Brain pericyte (primary cell): ENCODE measurements around the gene EFCAB8.
"Not testable (repeated sequence)": the region's sequence is repeated elsewhere in the genome, so short reads cannot be mapped to it uniquely, and the experiment has no call there.

Source experiments
- DNase-seq: peaks from one replicate; pipeline ENCODE4 v3.0.0-alpha.2; 2012; ENCODE audit warnings: low read depth, low spot score

EFCAB8 gene

GRCh38 chr20:32885952-32886351 lies 27.2 kb downstream of the EFCAB8 start:
- no peak for DNase-seq

- DNase-seq, result no peak
Measured at GRCh38 chr20:32886652-32887051, 27.9 kb downstream of the EFCAB8 start.

GRCh38 chr20:32887492-32887891 lies 28.8 kb downstream of the EFCAB8 start:
- DNase-seq, result no peak

- no peak for DNase-seq
Measured at GRCh38 chr20:32888636-32889035, 29.9 kb downstream of the EFCAB8 start.

- DNase-seq, result no peak
Measured at GRCh38 chr20:32889281-32889680, 30.6 kb downstream of the EFCAB8 start.

GRCh38 chr20:32891491-32891890 lies 32.8 kb downstream of the EFCAB8 start:
- DNase-seq, result no peak

- DNase-seq, result no peak
Measured at GRCh38 chr20:32891926-32892660, 33.4 kb downstream of the EFCAB8 start.

- DNase-seq, result no peak
Measured at GRCh38 chr20:32893263-32894025, 34.7 kb downstream of the EFCAB8 start.

- DNase-seq, result no peak
Measured at GRCh38 chr20:32894026-32894483, 35.3 kb downstream of the EFCAB8 start.

GRCh38 chr20:32894711-32895355 lies 36.1 kb downstream of the EFCAB8 start:
- no peak for DNase-seq

- DNase-seq, result no peak
Measured at GRCh38 chr20:32896521-32897280, 38.0 kb downstream of the EFCAB8 start.

- no peak for DNase-seq
Measured at GRCh38 chr20:32898729-32899128, 40.0 kb downstream of the EFCAB8 start.

GRCh38 chr20:32902456-32903420 lies 44.0 kb downstream of the EFCAB8 start:
- DNase-seq, result no peak

- no peak for DNase-seq
Measured at GRCh38 chr20:32903666-32904175, 45.0 kb downstream of the EFCAB8 start.

GRCh38 chr20:32904678-32905077 lies 46.0 kb downstream of the EFCAB8 start:
- DNase-seq, result not testable (repeated sequence)

- no peak for DNase-seq
Measured at GRCh38 chr20:32906200-32906599, 47.5 kb downstream of the EFCAB8 start.

- DNase-seq, result no peak
Measured at GRCh38 chr20:32906871-32907495, 48.3 kb downstream of the EFCAB8 start.

- DNase-seq, result no peak
Measured at GRCh38 chr20:32907886-32908285, 49.2 kb downstream of the EFCAB8 start.

- no peak for DNase-seq
Measured at GRCh38 chr20:32908334-32909292, 49.9 kb downstream of the EFCAB8 start.
